Measurements from ENCODE around the gene MYO5A.
A peak's percentile ranks its signal among the peaks of the same experiment; 100 is the strongest.
"Not testable (repeated sequence)": the region's sequence is repeated elsewhere in the genome, so short reads cannot be mapped to it uniquely, and the experiment has no call there.

The MYO5A gene

DNA sequence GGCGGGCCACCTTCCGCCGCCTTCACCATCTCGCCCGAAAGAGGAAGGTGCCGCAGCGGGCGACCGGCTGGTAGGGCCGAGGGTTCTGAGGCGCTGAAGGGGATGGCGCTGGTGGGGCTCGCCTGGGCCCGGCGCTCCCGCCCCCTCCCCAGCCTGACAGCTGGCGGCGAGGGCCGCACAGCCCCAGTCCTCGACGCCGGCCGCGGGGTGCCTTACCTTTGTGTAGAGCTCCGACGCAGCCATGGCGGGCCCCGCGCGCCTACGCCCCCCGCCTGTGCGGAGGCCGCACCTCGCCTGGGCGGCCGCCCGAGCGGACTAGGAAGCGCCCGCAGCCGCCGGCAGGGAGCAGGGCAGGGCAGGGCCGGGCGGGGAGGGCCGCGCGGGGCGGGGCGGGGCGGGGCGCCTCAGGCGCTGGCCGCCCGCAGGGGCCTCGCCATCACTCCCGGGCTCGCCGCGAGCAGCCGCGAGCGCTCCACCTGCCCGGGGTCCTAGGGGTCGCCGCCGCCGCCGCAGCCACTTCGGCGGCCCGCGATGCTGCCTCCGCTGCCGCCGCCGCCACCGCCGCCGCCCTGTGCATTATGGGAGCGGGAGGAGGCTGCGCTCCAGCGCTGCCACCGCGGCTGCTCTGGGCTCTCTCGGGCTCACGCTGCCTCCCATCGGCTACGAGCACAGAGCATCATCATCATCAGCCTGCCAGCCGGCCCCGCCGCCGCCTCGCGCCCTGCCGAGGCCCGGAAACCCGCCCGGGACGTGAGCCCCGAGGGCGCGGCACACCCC lies at the start of gene MYO5A:
Gene MYO5A (minus strand): TSS at position 317 of the 777 bp plus-strand sequence. CDS start 74 bp downstream, at position 243.
- H3K9ac ChIP-seq (ENCODE audit: low read length) = peak within 1 kb of the TSS; percentile 57
- no peaks in the 10 kb centered on the region for H3K79me2 ChIP-seq (ENCODE audit: insufficient read depth, low read length)
- peak within 1 kb of the TSS; percentile 86 for H3K4me3 ChIP-seq (ENCODE audit: insufficient read depth, low read length, poor library complexity, severe bottlenecking)
- H3K36me3 ChIP-seq (ENCODE audit: low read length) = no peaks in the 10 kb centered on the region
- H4K20me1 ChIP-seq (ENCODE audit: low read depth, low read length) = no peaks in the 10 kb centered on the region
- H3F3A ChIP-seq (ENCODE audit: insufficient read depth) = no peaks in the 10 kb centered on the region
- peak within 1 kb of the TSS; percentile 49 for H3K27ac ChIP-seq (ENCODE audit: low read depth, low read length)
- peak within 1 kb of the TSS; percentile 89 for H2AFZ ChIP-seq (ENCODE audit: low read depth, low read length, severe bottlenecking)
- H3K27me3 ChIP-seq (ENCODE audit: low read length) = no peaks in the 10 kb centered on the region
- H3K9me2 ChIP-seq (replicated peaks; ENCODE audit: insufficient read depth, low read length) = no peaks in the 10 kb centered on the region
- H3K9me3 ChIP-seq (ENCODE audit: insufficient read depth, low read length) = no peaks in the 10 kb centered on the region
- no peak for TF ChIP-seq EZH2phosphoT487 (conservative IDR thresholded peaks at IDR 0.05; ENCODE audit: low read length)
- TF ChIP-seq, protein P1, sequence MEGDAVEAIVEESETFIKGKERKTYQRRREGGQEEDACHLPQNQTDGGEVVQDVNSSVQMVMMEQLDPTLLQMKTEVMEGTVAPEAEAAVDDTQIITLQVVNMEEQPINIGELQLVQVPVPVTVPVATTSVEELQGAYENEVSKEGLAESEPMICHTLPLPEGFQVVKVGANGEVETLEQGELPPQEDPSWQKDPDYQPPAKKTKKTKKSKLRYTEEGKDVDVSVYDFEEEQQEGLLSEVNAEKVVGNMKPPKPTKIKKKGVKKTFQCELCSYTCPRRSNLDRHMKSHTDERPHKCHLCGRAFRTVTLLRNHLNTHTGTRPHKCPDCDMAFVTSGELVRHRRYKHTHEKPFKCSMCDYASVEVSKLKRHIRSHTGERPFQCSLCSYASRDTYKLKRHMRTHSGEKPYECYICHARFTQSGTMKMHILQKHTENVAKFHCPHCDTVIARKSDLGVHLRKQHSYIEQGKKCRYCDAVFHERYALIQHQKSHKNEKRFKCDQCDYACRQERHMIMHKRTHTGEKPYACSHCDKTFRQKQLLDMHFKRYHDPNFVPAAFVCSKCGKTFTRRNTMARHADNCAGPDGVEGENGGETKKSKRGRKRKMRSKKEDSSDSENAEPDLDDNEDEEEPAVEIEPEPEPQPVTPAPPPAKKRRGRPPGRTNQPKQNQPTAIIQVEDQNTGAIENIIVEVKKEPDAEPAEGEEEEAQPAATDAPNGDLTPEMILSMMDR (IDR thresholded peaks at IDR 0.05; ENCODE audit: insufficient read depth, low read length, poor library complexity, severe bottlenecking) = no peak
- H3K4me2 ChIP-seq (ENCODE audit: low read depth, low read length, poor library complexity, severe bottlenecking) = peak within 1 kb of the TSS; percentile 72

DNA sequence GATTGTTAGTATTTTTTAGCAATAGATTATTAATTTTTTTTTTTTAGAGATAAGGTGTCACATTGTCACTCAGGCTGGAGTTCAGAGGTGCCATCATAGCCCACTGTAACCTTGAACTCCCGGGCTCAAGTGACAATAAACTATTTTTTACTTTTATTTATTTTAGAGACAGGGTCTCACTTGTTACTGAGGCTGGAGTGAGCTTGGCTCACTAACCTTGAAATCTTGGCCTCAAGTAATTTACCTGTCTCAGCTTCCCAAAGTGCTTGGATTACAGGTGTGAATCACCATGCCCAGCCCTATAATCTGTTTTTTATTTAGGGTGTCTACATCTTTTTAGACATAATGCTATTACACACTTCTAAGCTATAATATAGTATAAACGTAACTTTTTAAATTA lies 48.0 kb upstream of the MYO5A start:
- H3K4me3 ChIP-seq (ENCODE audit: insufficient read depth, low read length, poor library complexity, severe bottlenecking) = no peak overlapping the region
- no peaks in the 10 kb centered on the region for H3K9me3 ChIP-seq (ENCODE audit: insufficient read depth, low read length)
- H4K20me1 ChIP-seq (ENCODE audit: low read depth, low read length) = no peaks in the 10 kb centered on the region
- no peaks in the 10 kb centered on the region for H3K27me3 ChIP-seq (ENCODE audit: low read length)
- no peak overlapping the region for H3K27ac ChIP-seq (ENCODE audit: low read depth, low read length)
- no peaks in the 10 kb centered on the region for H3K79me2 ChIP-seq (ENCODE audit: insufficient read depth, low read length)
- H3K9ac ChIP-seq (ENCODE audit: low read length) = no peak overlapping the region
- peaks cover 5% of the 10 kb centered on the region; the same call in 1 of the 2 replicates for H3F3A ChIP-seq (ENCODE audit: insufficient read depth)
- no peak for TF ChIP-seq EZH2phosphoT487 (conservative IDR thresholded peaks at IDR 0.05; ENCODE audit: low read length)
- TF ChIP-seq, protein P1 (IDR thresholded peaks at IDR 0.05; ENCODE audit: insufficient read depth, low read length, poor library complexity, severe bottlenecking) = no peak
- H2AFZ ChIP-seq (ENCODE audit: low read depth, low read length, severe bottlenecking) = no peak overlapping the region
- no peak overlapping the region for H3K4me2 ChIP-seq (ENCODE audit: low read depth, low read length, poor library complexity, severe bottlenecking)
- no peaks in the 10 kb centered on the region for H3K9me2 ChIP-seq (replicated peaks; ENCODE audit: insufficient read depth, low read length)
- no peaks in the 10 kb centered on the region for H3K36me3 ChIP-seq (ENCODE audit: low read length)

DNA sequence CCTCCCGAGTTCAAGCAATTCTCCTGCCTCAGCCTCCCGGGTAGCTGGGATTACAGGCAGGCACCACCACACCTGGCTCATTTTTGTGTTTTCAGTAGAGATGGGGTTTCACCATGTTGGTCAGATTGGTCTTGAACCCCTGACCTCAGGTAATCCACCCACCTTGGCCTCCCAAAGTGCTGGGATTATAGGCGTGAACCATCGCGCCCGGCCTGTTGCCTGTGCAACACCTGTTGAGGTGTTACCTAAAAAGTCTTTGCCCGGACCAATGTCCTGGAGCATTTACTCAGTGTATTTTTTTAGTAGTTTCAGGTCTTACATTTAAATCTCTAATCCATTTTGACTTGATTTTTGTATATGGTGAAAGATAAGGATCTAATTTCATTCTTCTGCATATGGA lies 46.9 kb upstream of the MYO5A start:
- H3K36me3 ChIP-seq (ENCODE audit: low read length); H3K27me3 ChIP-seq (ENCODE audit: low read length); H4K20me1 ChIP-seq (ENCODE audit: low read depth, low read length); H3K4me2 ChIP-seq (ENCODE audit: low read depth, low read length, poor library complexity, severe bottlenecking); H3K9me3 ChIP-seq (ENCODE audit: insufficient read depth, low read length); H3K9ac ChIP-seq (ENCODE audit: low read length); H3K4me3 ChIP-seq (ENCODE audit: insufficient read depth, low read length, poor library complexity, severe bottlenecking); H2AFZ ChIP-seq (ENCODE audit: low read depth, low read length, severe bottlenecking); H3F3A ChIP-seq (ENCODE audit: insufficient read depth); H3K9me2 ChIP-seq (replicated peaks; ENCODE audit: insufficient read depth, low read length); H3K79me2 ChIP-seq (ENCODE audit: insufficient read depth, low read length); H3K27ac ChIP-seq (ENCODE audit: low read depth, low read length): not testable (repeated sequence)

DNA sequence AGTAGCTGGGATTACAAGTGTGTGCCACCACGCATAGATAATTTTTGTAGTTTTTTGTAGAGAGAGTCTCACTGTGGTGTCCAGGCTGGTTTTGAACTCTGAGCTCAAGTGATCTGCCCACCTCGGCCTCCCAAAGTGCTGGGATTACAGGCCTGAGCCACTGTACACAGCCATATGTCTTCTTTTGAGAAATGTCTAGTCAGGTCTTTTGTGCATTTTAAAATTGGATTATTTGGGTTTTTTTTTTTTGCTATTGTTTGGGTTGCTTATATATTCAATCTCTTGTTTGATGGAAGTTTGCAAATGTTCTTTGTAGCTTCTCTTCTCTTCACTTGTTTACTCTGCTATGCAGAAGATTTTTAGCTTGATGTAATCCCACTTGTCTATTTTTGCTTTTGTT lies 46.4 kb upstream of the MYO5A start:
- Histone ChIP-seq H4K20me1 (ENCODE audit: low read depth, low read length) (no peaks in the 10 kb centered on the region), H3K4me2 (ENCODE audit: low read depth, low read length, poor library complexity, severe bottlenecking) (no peak overlapping the region), H3F3A (ENCODE audit: insufficient read depth) (peaks cover 5% of the 10 kb centered on the region), H3K36me3 (ENCODE audit: low read length) (no peaks in the 10 kb centered on the region), H3K9ac (ENCODE audit: low read length) (no peak overlapping the region), H2AFZ (ENCODE audit: low read depth, low read length, severe bottlenecking) (no peak overlapping the region), H3K27ac (ENCODE audit: low read depth, low read length) (no peak overlapping the region), H3K9me2 (replicated peaks; ENCODE audit: insufficient read depth, low read length) (no peaks in the 10 kb centered on the region), H3K4me3 (ENCODE audit: insufficient read depth, low read length, poor library complexity, severe bottlenecking) (no peak overlapping the region), H3K27me3 (ENCODE audit: low read length) (no peaks in the 10 kb centered on the region), H3K9me3 (ENCODE audit: insufficient read depth, low read length) (no peaks in the 10 kb centered on the region), H3K79me2 (ENCODE audit: insufficient read depth, low read length) (no peaks in the 10 kb centered on the region)
- TF ChIP-seq, protein P1 (IDR thresholded peaks at IDR 0.05; ENCODE audit: insufficient read depth, low read length, poor library complexity, severe bottlenecking) = no peak
- no peak for TF ChIP-seq EZH2phosphoT487 (conservative IDR thresholded peaks at IDR 0.05; ENCODE audit: low read length)

DNA sequence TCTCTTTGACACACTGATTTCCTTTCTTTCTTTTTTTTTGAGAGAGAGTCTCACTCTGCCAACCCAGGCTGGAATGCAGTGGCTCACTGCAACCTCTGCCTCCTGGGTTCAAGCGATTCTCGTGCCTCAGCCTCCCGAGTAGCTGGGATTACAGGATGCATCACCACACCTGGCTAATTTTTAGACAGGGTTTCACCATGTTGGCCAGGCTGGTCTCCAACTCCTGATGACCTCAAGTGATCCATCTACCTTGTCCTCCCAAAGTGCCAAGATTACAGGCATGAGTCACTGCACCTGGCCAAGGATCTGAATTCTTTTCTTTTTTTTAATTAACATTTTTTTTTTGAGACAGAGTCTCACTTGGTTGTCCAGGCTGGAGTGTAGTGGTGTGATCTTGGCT lies 45.9 kb upstream of the MYO5A start:
- not testable (repeated sequence) for H3K4me2 ChIP-seq (ENCODE audit: low read depth, low read length, poor library complexity, severe bottlenecking); H3K27me3 ChIP-seq (ENCODE audit: low read length); H3K36me3 ChIP-seq (ENCODE audit: low read length)

More for the DNA sequence above, 45.9 kb upstream of the MYO5A start:
- H3K9me3 ChIP-seq (ENCODE audit: insufficient read depth, low read length); H3K79me2 ChIP-seq (ENCODE audit: insufficient read depth, low read length); H2AFZ ChIP-seq (ENCODE audit: low read depth, low read length, severe bottlenecking); H3K9ac ChIP-seq (ENCODE audit: low read length); H3K9me2 ChIP-seq (replicated peaks; ENCODE audit: insufficient read depth, low read length); H4K20me1 ChIP-seq (ENCODE audit: low read depth, low read length); H3F3A ChIP-seq (ENCODE audit: insufficient read depth); H3K4me3 ChIP-seq (ENCODE audit: insufficient read depth, low read length, poor library complexity, severe bottlenecking); H3K27ac ChIP-seq (ENCODE audit: low read depth, low read length): not testable (repeated sequence)

Data from SU-DHL-6 (cell line).